GM11168 (cell line): Measurements from ENCODE around the gene ANO10.
"Not testable (repeated sequence)": the region's sequence is repeated elsewhere in the genome, so short reads cannot be mapped to it uniquely, and the experiment has no call there.

Source experiments
- in situ Hi-C: fragments of 300-500 bp; cut with MboI; formaldehyde crosslinking; loops from one replicate; pipeline ENCODE4 v1.12.0; 2022; ENCODE audit warnings: low sequenced_read_pairs; ENCODE audit not compliant: unreplicated experiment

ANO10 gene

DNA sequence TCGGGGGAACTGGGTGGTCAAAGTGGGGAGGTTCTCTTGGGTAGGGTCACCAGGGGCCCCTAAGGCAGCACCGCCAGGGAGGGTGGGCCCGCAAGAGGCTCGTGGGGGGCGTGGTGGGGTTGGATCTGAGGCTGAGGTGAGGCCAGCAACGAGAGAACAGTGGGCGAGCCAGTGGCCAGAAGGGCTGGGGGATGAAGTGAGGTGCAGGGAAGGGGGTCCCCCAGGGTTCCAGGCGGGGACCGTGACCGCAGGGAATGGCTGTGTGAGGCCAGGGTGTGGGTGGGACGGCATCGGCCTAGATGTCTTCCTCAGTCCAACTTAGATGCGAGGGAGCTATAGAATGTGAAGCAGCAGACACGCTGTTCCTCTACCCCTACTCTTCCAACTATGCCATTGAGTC lies 257.3 kb downstream of the ANO10 start:
- in situ Hi-C loops: loop anchor here (10.0 kb wide), 1 partner anchor 120 kb away; no protein-coding TSS in a partner anchor

DNA sequence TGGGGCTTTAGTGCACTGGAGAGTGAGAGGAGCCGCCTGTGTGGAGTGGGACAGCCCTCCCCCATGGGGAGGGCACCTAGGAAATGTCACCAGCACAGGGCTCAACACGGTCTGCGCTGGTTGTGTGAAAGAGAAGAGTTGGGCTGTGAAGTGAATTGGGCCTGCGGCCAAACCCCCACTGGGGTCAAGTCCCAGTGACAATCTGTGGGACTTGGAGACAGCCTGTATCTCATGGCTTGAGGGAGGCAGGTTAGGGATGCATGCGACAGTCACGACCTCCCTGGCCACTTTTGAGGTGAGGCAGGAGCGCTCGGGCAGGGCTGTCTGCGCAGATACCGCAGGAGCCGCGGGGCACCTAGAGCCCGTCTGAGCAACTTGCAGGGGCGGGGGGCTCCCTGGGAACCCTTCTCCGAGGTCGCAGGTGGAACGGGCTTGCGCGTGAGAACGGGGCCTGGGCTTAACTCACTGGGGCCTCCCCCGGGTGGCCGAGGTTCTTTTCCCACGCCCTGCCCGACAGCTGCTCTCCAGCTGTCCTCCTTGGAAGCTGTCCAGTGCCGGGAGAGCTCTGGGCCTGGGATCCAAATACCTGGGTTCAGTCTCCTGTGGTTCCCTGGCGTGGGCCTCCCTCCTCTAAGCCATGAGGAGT lies 258.1 kb downstream of the ANO10 start:
- in situ Hi-C loops: loop anchor here (10.0 kb wide), 1 partner anchor 119 kb away; no protein-coding TSS in a partner anchor

DNA sequence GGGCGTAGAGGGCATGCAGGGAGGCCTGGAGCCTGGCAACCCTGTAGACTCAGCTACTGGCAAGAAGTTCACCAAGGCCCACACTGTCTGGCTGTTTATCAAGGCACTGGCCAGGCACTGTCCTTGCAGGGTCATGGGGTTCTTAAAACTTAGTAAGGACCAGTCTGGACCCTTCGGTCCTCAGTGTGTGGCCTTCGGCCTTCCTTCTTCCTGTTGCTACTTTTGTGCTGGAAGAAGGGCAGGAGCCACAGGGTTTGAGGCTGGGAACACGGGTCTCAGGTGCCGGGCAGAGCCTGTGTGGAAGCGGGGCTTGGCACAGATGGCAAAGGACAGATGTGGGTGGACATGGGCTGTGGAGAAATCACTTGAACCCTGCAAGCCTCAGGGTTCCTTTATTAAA lies 258.9 kb downstream of the ANO10 start:
- in situ Hi-C loops: loop anchor here (10.0 kb wide), 1 partner anchor 118 kb away; no protein-coding TSS in a partner anchor

DNA sequence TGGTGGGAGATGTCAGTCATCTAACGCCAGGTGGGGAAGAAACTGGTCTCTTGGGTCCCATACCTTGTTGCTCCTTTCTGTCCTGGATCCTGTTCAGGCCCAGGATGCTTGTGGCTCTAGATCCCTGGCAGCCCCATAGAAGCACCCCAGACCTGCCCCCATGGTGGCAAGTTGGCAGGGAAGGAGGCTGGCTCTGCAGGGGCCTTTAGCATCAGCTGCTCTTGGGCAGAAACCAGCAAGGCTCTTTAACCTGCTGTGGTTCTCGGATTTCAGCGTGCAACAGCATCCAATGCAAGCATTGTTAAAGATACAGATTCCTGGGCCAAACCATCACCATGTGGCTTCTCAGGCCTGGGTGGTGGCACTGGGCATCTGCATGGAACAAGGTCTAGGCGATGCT lies 259.6 kb downstream of the ANO10 start:
- in situ Hi-C loops: loop anchor here (10.0 kb wide), 1 partner anchor 117 kb away; no protein-coding TSS in a partner anchor

DNA sequence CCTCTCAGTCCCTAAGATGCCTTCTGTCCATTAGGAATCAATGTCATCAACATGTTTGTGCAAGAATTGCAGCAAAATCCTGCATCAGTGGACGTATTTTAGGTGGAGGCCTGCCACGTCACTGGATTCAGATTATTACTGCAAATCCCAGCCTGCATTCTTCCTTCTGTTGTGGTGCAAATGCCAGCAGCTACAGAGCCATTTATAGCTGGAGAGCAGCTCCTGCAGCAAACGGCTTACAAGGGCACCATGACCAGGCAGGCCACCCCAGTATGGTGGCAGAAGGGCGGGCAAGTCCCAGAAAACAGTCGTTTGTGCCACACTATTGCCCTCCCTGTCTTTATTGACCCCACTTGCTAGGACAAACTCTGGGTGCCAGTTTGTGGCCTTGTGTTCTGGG lies 260.7 kb downstream of the ANO10 start:
- in situ Hi-C loops: loop anchor here (10.0 kb wide), 1 partner anchor 116 kb away; no protein-coding TSS in a partner anchor

DNA sequence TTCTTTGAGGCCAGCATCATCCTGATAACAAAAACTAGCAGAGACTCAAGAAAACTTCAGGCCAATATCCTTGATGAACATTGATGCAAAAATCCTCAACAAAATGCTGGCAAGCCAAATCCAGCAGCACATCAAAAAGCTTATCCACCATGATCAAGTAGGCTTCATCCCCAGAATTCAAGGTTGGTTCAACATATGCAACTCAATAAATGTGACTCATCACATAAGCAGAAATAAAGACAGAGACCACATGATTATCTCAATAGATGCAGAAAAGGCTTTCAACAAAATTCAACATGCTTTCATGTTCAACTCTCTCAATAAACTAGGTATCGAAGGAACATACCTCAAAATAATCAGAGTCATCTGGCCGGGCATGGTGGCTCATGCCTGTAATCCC lies 265.8 kb downstream of the ANO10 start:
- in situ Hi-C loops: not testable (repeated sequence)

DNA sequence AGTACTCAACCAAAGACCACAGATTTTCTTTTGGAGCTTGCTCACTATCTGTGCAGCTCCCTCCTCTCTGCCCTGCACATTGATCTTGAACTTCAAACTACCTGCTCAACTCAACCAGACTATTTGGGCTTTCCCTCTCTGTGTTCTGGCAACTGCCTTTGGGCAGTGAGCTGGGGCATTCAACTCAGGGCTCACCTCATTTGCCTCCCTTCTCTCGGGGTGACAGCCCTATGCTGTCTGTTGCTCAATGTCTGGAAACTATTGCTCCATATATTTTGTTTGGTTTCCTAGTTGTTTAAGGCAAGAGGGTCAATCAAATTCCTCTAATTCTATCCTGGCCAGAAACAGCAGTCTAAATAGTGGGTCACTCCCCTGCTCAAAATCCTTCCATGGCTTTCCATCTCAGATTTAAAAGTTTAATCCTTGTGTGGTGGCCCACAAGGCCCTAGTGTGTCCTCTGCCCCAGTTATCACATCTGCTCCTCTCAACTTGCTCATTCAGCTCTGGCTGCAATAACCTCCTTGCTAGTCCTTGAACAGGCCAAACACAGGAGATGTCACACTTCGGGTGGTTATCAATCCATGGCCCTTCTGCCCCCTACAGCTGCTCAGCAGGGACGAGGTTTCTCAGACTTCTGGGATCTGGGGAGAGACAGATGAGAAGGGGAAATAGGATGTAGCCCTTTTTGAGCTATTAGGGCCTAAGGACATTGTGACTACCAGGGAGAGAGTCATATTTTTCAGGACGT lies 267.7 kb downstream of the ANO10 start:
- in situ Hi-C loops: no loop called here

DNA sequence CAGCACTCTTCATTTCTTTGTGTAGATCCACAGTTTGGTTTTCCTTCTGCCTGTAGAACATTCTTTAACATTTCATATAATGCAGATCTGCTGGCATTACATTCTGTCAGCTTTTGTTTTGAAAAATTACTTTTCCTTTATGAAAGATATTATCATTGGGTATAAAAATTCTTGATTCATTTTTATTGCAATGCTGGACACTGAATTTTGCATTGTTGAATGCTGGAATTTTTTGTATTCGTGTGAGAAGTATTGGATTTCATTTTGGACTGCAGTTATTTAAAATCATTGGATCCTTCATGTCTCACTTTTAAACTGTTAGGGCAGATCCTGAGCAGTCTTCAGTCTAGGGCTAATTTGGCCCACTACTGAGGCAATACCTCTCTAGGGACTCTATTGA lies 268.4 kb downstream of the ANO10 start:
- in situ Hi-C loops: no loop called here

DNA sequence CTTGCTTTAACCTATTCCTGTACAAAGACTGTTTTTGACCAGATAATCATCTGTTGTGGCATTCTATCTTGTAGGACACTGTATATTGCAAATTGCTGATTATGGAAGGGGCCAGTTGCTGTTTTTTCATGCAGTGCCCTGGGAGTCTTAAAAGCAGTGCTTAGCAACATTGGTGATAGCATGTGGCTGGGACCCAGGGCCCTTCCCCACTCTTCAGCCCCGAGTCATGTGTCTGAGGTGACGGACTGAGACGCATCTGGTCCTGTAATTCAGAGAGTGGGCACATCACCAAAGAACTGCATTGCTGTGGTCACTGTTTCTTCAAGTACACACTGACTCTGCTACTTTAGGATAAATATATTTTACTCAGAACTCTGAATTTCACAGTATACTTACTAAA lies 272.1 kb downstream of the ANO10 start:
- in situ Hi-C loops: no loop called here

DNA sequence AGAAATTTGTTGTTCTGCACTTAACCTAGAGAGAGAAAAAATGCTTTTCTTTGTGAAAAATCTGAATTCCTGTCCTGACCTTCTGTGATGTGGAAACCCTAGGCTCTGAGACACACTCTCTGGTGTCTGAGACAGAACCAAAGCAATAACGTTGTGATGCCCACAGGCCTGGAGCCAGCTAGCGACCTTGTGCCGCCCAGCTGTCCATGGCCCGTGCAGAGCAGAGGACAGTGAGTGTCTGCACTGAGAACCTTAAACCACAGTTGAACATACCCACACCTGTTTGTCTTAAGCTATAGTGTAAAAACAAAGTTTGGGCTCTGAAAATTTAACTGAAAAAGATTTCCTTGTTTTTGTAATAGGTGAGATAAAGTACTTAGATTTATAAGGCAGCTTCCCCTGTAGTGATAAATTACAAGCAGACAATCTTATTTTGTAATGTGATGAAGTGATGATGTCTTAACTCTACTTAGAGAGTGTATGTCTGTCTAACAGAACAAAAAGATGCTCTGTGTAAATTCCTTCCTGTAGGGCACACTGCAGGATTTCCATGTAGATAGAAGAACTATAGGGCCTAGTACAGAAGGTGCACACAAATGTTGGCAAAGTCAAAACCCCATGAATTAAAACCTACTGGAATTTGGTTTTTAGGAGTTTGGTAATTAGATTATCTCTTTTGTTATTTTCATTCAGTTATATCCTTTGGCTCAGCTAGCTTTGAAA lies 272.8 kb downstream of the ANO10 start:
- in situ Hi-C loops: no loop called here

DNA sequence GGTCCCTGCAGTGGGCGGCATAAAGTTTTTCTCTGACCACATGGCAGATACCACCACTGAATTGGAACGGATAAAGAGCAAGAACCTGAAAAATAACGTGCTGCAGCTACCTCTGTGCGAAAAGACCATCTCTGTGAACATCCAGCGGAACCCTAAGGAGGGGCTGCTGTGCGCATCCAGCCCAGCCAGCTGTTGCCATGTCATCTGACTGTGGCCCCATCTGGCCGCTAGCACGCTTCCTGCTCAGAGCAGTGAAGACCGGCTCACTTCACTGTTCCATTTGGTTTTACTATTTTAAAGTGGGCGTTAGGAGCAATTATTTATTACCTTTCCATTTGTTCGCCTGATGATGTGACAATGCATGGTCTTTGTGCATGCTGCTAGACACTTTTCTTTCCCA lies 273.5 kb downstream of the ANO10 start:
- in situ Hi-C loops: no loop called here

DNA sequence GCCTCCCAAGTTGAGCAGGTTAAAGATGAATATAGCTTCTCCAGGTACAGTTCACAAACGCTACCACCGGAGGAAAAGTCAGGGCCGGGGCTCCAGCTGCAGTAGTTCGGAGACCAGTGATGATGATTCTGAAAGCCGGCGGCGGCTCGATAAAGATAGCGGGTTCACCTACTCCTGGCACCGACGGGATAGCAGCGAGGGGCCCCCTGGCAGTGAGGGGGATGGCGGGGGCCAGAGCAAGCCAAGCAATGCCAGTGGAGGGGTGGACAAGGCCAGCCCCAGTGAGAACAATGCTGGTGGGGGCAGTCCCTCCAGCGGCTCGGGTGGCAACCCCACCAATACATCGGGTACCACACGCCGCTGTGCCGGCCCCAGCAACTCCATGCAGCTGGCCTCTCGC lies 274.0 kb downstream of the ANO10 start:
- in situ Hi-C loops: no loop called here

DNA sequence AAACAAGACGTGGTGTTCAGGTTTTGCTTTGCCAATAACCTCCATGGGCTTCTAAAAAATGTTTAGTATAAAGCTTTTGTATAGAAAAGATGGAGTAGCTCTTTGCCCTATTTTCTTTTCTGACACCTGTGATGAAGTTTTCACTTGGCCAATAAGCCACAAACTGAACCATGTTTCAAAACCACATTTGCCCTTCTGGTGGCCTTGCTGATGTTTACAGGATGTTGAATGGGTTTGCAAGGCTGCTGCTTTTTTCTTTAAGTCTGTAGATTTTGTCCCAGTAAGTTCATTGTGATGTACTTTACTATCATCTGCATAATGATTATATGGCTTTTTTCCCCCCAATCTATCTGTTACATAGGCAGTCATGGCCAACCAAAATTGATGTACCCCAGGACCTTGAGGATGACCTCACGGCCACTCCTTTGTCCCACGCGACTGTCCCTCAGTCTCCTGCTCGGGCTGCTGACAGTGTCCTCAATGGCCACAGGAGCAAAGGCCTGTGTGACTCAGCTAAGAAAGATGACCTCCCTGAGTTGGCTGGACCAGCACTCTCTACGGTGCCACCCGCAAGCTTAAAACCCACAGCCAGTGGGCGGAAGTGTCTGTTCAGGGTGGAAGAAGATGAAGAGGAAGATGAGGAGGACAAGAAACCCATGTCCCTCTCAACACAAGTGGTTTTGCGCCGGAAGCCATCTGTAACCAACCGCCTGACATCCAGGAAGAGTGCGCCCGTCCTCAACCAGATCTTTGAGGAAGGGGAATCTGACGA lies 274.6 kb downstream of the ANO10 start:
- in situ Hi-C loops: no loop called here

DNA sequence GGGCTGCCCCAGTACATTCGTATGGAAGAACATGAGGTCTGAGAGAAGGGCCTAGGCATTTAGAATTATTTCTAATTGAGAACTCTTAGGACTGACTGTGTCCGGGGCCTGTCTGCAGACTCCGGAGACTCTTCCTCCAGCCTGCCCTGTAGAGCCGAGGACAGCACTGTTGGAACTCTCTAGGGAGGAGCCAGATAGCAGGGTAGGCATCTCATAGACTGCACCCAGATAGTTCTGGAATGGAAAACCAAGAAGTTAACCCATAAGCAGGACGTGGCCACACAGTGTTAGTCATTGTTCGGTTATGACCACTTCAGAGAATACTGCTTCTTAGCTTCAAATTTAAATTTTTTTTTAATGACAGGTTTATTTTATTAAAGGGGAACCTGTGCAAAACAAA lies 275.9 kb downstream of the ANO10 start:
- in situ Hi-C loops: no loop called here

DNA sequence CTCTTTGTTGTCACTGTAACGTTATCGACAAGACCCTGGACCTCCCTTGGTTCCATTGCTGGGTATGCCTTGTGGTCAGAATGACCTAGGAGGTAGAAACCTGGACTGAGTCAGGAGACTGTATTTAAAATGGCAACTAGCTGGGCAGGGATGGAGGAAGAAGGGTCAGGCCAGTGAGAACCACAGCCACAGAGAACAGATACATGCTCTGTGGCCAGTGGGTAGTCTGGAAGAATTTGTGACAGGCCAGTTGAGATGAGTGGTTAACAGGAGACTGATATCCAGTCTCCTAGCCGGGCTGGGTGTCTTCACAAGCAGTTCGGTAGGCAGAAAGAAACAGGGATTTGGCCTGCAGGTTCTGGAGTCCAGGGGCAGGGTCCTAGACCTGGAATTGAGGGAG lies 276.6 kb downstream of the ANO10 start:
- in situ Hi-C loops: no loop called here

DNA sequence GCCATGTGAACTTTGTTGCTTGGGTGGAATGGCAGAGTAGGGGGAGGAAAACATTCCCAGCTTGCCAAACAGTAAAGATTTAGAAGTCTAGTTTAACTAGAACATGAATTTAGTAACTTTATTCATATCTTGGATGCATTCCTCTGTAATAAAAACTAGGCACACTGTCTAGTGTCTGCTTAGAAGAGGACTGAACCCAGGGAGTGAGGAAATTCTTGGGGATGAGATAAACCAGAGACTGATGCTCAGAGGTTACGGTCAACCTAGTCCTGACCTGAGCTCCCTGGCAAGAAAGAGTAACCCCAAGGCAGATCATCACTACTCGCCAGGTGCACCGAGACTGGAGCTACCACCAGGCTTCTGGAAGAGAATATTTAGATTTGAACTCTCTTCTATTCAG lies 277.3 kb downstream of the ANO10 start:
- in situ Hi-C loops: no loop called here

DNA sequence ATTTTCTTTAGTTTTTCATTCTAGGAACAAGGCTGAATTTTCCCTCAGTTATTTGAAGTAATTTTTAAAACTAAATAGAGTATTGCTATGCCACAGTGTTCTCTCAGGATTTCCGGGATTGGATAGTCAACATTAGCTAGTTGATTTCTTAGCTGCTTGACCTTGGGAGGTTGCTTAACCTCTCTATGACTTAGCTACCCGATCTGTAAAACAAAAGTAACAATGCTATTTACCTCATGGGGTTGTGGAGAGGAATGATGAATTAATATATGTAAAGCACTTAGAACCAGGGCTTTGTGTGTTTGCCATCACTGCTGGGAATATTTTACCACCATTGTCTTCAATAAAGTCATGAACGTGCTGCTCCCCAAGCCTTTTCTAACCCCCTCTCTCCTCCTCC lies 278.0 kb downstream of the ANO10 start:
- in situ Hi-C loops: no loop called here

DNA sequence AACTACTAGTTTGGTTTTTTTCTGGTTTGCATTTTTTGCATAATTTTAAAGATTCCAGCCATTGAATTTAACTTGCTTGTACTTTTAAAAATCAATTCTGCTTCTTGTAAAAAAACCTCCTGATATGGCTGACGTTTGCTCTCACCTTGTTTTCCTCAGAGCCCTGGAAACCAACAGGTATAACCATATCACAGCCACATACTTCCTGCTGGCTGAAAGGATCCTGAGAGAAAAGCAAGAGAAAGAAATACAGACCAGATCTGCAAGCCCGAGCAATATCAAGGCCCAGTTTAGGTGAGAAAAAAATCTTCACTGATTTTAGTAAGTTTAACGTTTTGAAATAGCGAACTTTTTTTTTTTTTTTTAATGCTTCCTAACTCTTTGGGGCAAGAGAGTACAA lies 278.6 kb downstream of the ANO10 start:
- in situ Hi-C loops: no loop called here

DNA sequence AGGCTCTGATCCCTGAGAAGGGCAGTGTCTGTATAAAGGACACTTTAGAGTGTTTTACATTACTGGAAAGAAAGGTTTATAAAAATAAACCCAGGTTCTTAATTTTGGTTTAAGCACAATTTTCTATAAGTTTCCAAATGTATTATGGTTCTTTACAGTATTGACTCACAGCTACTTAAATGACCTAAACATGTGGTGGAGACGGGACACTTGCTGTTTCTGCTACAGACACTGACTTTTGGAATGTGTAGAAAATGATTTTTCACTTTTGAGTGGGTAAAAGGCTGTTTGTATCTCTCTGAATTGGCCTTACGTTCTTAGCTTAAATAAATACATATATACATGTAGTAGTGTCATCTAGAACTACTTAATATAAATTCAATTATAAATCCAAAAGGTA lies 280.0 kb downstream of the ANO10 start:
- in situ Hi-C loops: no loop called here

DNA sequence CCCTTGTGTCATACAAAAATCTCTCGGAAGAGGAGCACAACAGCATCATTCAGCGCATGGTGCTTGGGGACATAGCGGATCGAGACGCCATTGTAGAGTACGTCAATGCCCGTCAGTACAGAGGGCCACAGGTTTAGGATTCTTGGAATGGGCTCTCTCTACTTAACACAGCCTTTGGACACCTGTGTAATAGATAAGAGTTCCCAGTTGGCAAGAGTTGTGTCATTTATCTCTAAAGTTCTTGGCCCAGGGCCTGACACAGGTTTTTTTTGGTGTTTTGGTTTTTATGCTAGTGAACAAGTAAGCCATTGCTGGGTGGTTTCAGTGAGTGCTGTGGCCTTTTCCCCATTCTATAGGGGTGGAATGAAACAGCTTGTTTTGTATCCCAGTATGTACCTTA lies 281.4 kb downstream of the ANO10 start:
- in situ Hi-C loops: no loop called here
